GM12892 (cell line): ENCODE data around the gene MBNL1.

Experiments used
- POLR2A ChIP-seq: IDR thresholded peaks from 2 replicates; pipeline ENCODE4 v1.6.1; 2011; ENCODE audit warnings: low read depth, low read length, control low read depth
- POLR2AphosphoS5 ChIP-seq: IDR thresholded peaks from 2 replicates; pipeline ENCODE4 v1.6.1; 2011; ENCODE audit warnings: low read depth, low read length, control low read depth
- TAF1 ChIP-seq: IDR thresholded peaks from 2 replicates; pipeline ENCODE4 v1.6.1; 2011; ENCODE audit warnings: low read depth, mild to moderate bottlenecking, control low read depth, low read length, borderline replicate concordance

DNA sequence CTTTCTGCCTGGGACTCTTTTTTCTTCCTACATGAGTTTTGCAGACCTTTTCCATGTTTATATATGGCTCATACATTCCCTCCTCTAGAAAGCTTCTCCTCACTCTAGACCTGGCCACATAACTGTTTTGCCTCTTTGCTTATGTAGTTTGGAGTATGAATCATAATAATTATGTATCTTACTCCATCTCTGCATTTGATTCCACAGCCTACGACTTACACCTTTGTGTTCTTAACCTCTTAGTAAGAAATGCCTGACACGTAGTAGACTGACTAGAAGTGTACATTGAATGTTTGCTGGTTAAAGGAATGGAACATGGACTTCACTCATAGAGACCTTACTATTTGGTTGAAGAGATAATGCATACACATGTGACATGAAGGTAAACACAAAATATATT lies 56.4 kb downstream of the MBNL1 start:
- TF ChIP-seq POLR2AphosphoS5 (no peak), POLR2A (no peak), TAF1 (no peak)
